IPS-NIHi7 (cell line): ENCODE measurements around the gene CAMP.

ENCODE experiments used
- DNase-seq: peaks from one replicate; pipeline ENCODE4 v3.0.0; 2012; ENCODE audit warnings: mixed read lengths; ENCODE audit errors: extremely low spot score

The CAMP gene

GRCh38 chr3:48214225-48214624 lies 9.1 kb upstream of the CAMP start:
- no peak for DNase-seq

- no peak for DNase-seq
These were observed 8.3 kb upstream of the CAMP start for GRCh38 chr3:48215019-48215418.

- DNase-seq = no peak
These were observed 7.8 kb upstream of the CAMP start for GRCh38 chr3:48215466-48215865.

GRCh38 chr3:48215876-48216275 lies 7.4 kb upstream of the CAMP start:
- DNase-seq = no peak

GRCh38 chr3:48217449-48217848 lies 5.8 kb upstream of the CAMP start:
- no peak for DNase-seq

GRCh38 chr3:48218537-48218936 lies 4.8 kb upstream of the CAMP start:
- no peak for DNase-seq

- no peak for DNase-seq
These were observed 3.8 kb upstream of the CAMP start for GRCh38 chr3:48219543-48219942.

- DNase-seq = no peak
These were observed 2.5 kb upstream of the CAMP start for GRCh38 chr3:48220746-48221145.

- DNase-seq = no peak
These were observed 2.3 kb downstream of the CAMP start for GRCh38 chr3:48225587-48225986.

- DNase-seq = no peak
These were observed 3.6 kb downstream of the CAMP start for GRCh38 chr3:48226939-48227338.

GRCh38 chr3:48232232-48232631 lies 8.9 kb downstream of the CAMP start:
- DNase-seq = no peak

GRCh38 chr3:48232734-48233133 lies 9.4 kb downstream of the CAMP start:
- DNase-seq = peak; percentile 86

GRCh38 chr3:48233542-48233941 lies 10.2 kb downstream of the CAMP start:
- DNase-seq = no peak

GRCh38 chr3:48236531-48236930 lies 13.2 kb downstream of the CAMP start:
- DNase-seq = no peak

- no peak for DNase-seq
These were observed 15.3 kb downstream of the CAMP start for GRCh38 chr3:48238531-48239085.

- peak; percentile 40 for DNase-seq
These were observed 17.0 kb downstream of the CAMP start for GRCh38 chr3:48240000-48240963.

- DNase-seq = no peak
These were observed 18.6 kb downstream of the CAMP start for GRCh38 chr3:48241796-48242455.

- DNase-seq = no peak
These were observed 20.6 kb downstream of the CAMP start for GRCh38 chr3:48243886-48244285.

GRCh38 chr3:48244461-48244860 lies 21.2 kb downstream of the CAMP start:
- no peak for DNase-seq

- no peak for DNase-seq
These were observed 21.8 kb downstream of the CAMP start for GRCh38 chr3:48245136-48245535.

- no peak for DNase-seq
These were observed 24.1 kb downstream of the CAMP start for GRCh38 chr3:48247401-48247811.

GRCh38 chr3:48248095-48248850 lies 25.0 kb downstream of the CAMP start:
- DNase-seq = no peak
